ENCODE data around the gene ST7. TPM values are rescaled to one million over a fixed set of nuclear protein-coding genes. Genes with fewer than 3 reads are reported as not detected.

ST7 gene
- total and polyA plus RNA-seq, 8 donors: 7.5 to 49.0 (median 16.1) TPM

- 73 to 91% (median 83%) methylated on average over 2 of the region's 2 CpGs for WGBS, 5 donors
- DNase-seq: no peak
- H3K36me3 ChIP-seq: no peaks in the 10 kb centered on the region
- TF ChIP-seq POLR2AphosphoS5 (IDR thresholded peaks at IDR 0.05): no peak
- no peak for TF ChIP-seq EP300 (IDR thresholded peaks at IDR 0.05)
- TF ChIP-seq POLR2A (IDR thresholded peaks at IDR 0.05): no peak
- TF ChIP-seq CTCF (IDR thresholded peaks at IDR 0.05): no peak
- H3K9me3 ChIP-seq: no peaks in the 10 kb centered on the region
- no peak overlapping the region for H3K4me3 ChIP-seq
- no peaks in the 10 kb centered on the region for H3K4me1 ChIP-seq
- no peak overlapping the region for H3K27ac ChIP-seq
- H3K27me3 ChIP-seq: no peaks in the 10 kb centered on the region
- intact Hi-C loops (cut with DNase I; ENCODE audit: low total_unique reads): no loop called here
Observed at GRCh38 chr7:117164620-117165019, 211.3 kb downstream of the ST7 start.

GRCh38 chr7:117165656-117166055, 212.4 kb downstream of the ST7 start:
- DNase-seq: no peak
- no peaks in the 10 kb centered on the region for H3K27me3 ChIP-seq
- 87 to 97% (median 92%) methylated on average over 4 of the region's 4 CpGs for WGBS, 5 donors
- no peak overlapping the region for H3K4me3 ChIP-seq
- no peaks in the 10 kb centered on the region for H3K9me3 ChIP-seq
- TF ChIP-seq POLR2AphosphoS5 (IDR thresholded peaks at IDR 0.05) (no peak), EP300 (IDR thresholded peaks at IDR 0.05) (no peak), POLR2A (IDR thresholded peaks at IDR 0.05) (no peak), CTCF (IDR thresholded peaks at IDR 0.05) (no peak)
- H3K4me1 ChIP-seq: peaks cover 0 to 9% (median 4%) of the 10 kb centered on the region in 4 donors
- intact Hi-C loops (cut with DNase I; ENCODE audit: low total_unique reads): no loop called here
- no peaks in the 10 kb centered on the region for H3K36me3 ChIP-seq
- H3K27ac ChIP-seq: no peak overlapping the region

- intact Hi-C loops (cut with DNase I; ENCODE audit: low total_unique reads): no loop called here
Observed at GRCh38 chr7:117169907-117170306, 216.6 kb downstream of the ST7 start.

GRCh38 chr7:117171106-117171505, 217.8 kb downstream of the ST7 start:
- DNase-seq: no peak
- H3K36me3 ChIP-seq: peaks cover 0 to 35% (median 21%) of the 10 kb centered on the region in 4 donors
- H3K27ac ChIP-seq: no peak overlapping the region
- H3K4me3 ChIP-seq: no peak overlapping the region
- H3K9me3 ChIP-seq: no peaks in the 10 kb centered on the region
- peaks cover 0 to 9% (median 4%) of the 10 kb centered on the region in 4 donors for H3K4me1 ChIP-seq
- no peaks in the 10 kb centered on the region for H3K27me3 ChIP-seq
- WGBS, 5 donors: 91 to 97% (median 95%) methylated on average over 4 of the region's 4 CpGs
- intact Hi-C loops (cut with DNase I; ENCODE audit: low total_unique reads): no loop called here
- TF ChIP-seq EP300 (IDR thresholded peaks at IDR 0.05): no peak
- TF ChIP-seq CTCF (IDR thresholded peaks at IDR 0.05): no peak

More at GRCh38 chr7:117169907-117170306, 216.6 kb downstream of the ST7 start:
- Histone ChIP-seq H3K4me3 (no peak overlapping the region), H3K4me1 (peaks cover 0 to 9% (median 4%) of the 10 kb centered on the region in 4 donors), H3K27me3 (no peaks in the 10 kb centered on the region), H3K36me3 (peaks cover 0 to 32% (median 19%) of the 10 kb centered on the region in 4 donors), H3K9me3 (no peaks in the 10 kb centered on the region), H3K27ac (no peak overlapping the region)
- TF ChIP-seq POLR2AphosphoS5 (IDR thresholded peaks at IDR 0.05): no peak
- TF ChIP-seq CTCF (IDR thresholded peaks at IDR 0.05): no peak
- no peak for TF ChIP-seq POLR2A (IDR thresholded peaks at IDR 0.05)
- TF ChIP-seq EP300 (IDR thresholded peaks at IDR 0.05): no peak
- WGBS, 5 donors: 50 to 65% (median 53%) methylated on average over 4 of the region's 4 CpGs
- peak; percentile 34 to 72 for DNase-seq
